Smooth muscle cell (in vitro differentiated cells): ENCODE results near the gene ARL8B. TPM values are rescaled to one million over a fixed set of nuclear protein-coding genes. Genes with fewer than 3 reads are reported as not detected.
A peak's percentile ranks its signal among the peaks of the same experiment; 100 is the strongest.

Experiments used
- DNase-seq: peaks from one replicate; lab custom pipeline; 2025; ENCODE audit not compliant: unreplicated experiment; lab: John Stamatoyannopoulos, UW
- H2AFZ ChIP-seq: fragments of 200-600 bp; sonication (generic); 2 replicates; pipeline ENCODE4 v1.6.0; 2016; ENCODE audit warnings: antibody characterized with exemption, low read depth, mild to moderate bottlenecking
- H3F3A ChIP-seq: fragments of 200-600 bp; sonication (generic); 2 replicates; pipeline ENCODE4 v1.6.0; 2017; ENCODE audit warnings: antibody characterized with exemption, low read depth
- H3K27ac ChIP-seq: fragments of 200-600 bp; sonication (generic); 2 replicates; pipeline ENCODE4 v1.5.1; 2016; ENCODE audit warnings: low read depth, mild to moderate bottlenecking
- H3K27me3 ChIP-seq: fragments of 200-600 bp; sonication (generic); 2 replicates; pipeline ENCODE4 v1.6.1; 2016; ENCODE audit warnings: low read depth, mild to moderate bottlenecking
- H3K36me3 ChIP-seq: fragments of 200-600 bp; sonication (generic); 2 replicates; pipeline ENCODE4 v1.5.1; 2016; ENCODE audit warnings: low read depth
- H3K4me1 ChIP-seq: fragments of 200-600 bp; sonication (generic); 2 replicates; pipeline ENCODE4 v1.5.1; 2016; ENCODE audit warnings: low read depth
- H3K4me2 ChIP-seq: fragments of 200-600 bp; sonication (generic); 2 replicates; pipeline ENCODE4 v1.6.0; 2016; ENCODE audit warnings: mild to moderate bottlenecking
- H3K4me3 ChIP-seq: fragments of 200-600 bp; sonication (generic); 2 replicates; pipeline ENCODE4 v1.5.1; 2016; ENCODE audit warnings: mild to moderate bottlenecking
- H3K79me2 ChIP-seq: fragments of 200-600 bp; sonication (generic); 2 replicates; pipeline ENCODE4 v1.6.0; 2016; ENCODE audit warnings: low read depth, mild to moderate bottlenecking
- H3K9ac ChIP-seq: fragments of 200-600 bp; sonication (generic); 2 replicates; pipeline ENCODE4 v1.6.0; 2016; ENCODE audit warnings: low read depth
- H3K9me3 ChIP-seq: fragments of 200-600 bp; sonication (generic); replicated peaks from 2 replicates; pipeline ENCODE4 v1.5.1; 2016; ENCODE audit warnings: low read depth
- H4K20me1 ChIP-seq: fragments of 200-600 bp; sonication (generic); 2 replicates; pipeline ENCODE4 v1.6.0; 2016; ENCODE audit warnings: low read depth
- WGBS: methylation state at CpG from one replicate; pipeline ENCODE4 v1.1.7; 2016; ENCODE audit warnings: low lambda C conversion rate; 5-methylcytosine and 5-hydroxymethylcytosine counted together
- polyA plus RNA-seq: library from polyadenylated mRNA; unstranded; fragments of >200 nt; fragmentation: Nextera tagmentation; extraction: Ambion mirVana; gene quantifications from 2 replicates; pipeline ENCODE4 v1.2.1, GENCODE V29; 2016
- total RNA-seq: library from RNA; depleted of rRNA; stranded (reverse); fragments of >200 nt; gene quantifications from 2 replicates; pipeline ENCODE4 v1.2.3, GENCODE V29; 2014
- TF ChIP-seq, protein P1 (sequence below): fragments of 200-600 bp; sonication (generic); IDR thresholded peaks from 2 replicates; pipeline ENCODE4 v1.5.1; 2017; ENCODE audit warnings: borderline replicate concordance, mild to moderate bottlenecking, antibody characterized with exemption; ENCODE audit not compliant: insufficient read depth, poor library complexity, severe bottlenecking

ARL8B gene
- total RNA-seq = 83.8 and 95.0 TPM in 2 replicates
- polyA plus RNA-seq = 33.6 and 42.2 TPM in 2 replicates

DNA sequence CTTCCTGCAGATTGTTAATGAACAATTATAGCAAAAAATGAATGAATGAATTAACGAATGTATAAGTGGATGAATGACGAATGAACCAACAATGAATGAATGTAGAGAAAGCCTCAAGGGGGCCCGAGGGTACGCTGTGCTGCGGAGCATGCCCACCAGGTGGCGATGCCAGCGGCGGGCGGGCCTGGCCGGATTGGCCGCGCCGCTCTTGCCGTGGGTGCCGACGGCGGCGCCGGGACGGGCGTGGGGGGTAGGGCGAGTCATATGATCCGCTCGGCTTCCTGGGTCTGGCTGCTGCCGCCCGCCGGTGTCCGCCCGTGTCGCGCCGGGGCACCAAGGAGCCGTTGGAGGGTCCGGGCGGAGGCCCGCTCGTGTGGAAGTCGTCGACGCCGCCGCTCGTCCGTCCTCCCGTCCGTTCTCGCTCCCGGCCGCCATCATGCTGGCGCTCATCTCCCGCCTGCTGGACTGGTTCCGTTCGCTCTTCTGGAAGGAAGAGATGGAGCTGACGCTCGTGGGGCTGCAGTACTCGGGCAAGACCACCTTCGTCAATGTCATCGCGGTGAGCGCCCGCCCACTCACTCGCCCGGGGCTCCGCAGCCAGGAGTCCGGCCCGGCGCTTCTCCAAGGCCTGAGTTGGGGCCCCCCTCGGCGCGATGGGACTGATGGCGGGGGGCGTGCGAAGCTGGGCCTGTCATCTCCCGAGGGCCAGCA lies at the start of gene ARL8B:
Gene ARL8B (plus strand): TSS at position 263 of the 711 bp plus-strand sequence. CDS start 174 bp downstream, at position 437.
- Histone ChIP-seq H3F3A (peaks cover 9% of the 10 kb centered on the region), H4K20me1 (peaks cover 45% of the 10 kb centered on the region), H3K4me2 (peak within 1 kb of the TSS; percentile 93), H3K9me3 (no peaks in the 10 kb centered on the region), H3K4me1 (peaks cover 14% of the 10 kb centered on the region), H3K9ac (peak within 1 kb of the TSS; percentile 99), H3K4me3 (peak within 1 kb of the TSS; percentile 90), H3K79me2 (peaks cover 51% of the 10 kb centered on the region), H3K27ac (peak within 1 kb of the TSS; percentile 93), H3K27me3 (no peaks in the 10 kb centered on the region), H3K36me3 (no peaks in the 10 kb centered on the region), H2AFZ (peak within 1 kb of the TSS; percentile 10)
- DNase-seq = peak; percentile 72
- TF ChIP-seq, protein P1, sequence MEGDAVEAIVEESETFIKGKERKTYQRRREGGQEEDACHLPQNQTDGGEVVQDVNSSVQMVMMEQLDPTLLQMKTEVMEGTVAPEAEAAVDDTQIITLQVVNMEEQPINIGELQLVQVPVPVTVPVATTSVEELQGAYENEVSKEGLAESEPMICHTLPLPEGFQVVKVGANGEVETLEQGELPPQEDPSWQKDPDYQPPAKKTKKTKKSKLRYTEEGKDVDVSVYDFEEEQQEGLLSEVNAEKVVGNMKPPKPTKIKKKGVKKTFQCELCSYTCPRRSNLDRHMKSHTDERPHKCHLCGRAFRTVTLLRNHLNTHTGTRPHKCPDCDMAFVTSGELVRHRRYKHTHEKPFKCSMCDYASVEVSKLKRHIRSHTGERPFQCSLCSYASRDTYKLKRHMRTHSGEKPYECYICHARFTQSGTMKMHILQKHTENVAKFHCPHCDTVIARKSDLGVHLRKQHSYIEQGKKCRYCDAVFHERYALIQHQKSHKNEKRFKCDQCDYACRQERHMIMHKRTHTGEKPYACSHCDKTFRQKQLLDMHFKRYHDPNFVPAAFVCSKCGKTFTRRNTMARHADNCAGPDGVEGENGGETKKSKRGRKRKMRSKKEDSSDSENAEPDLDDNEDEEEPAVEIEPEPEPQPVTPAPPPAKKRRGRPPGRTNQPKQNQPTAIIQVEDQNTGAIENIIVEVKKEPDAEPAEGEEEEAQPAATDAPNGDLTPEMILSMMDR = peak; percentile 97
- whole genome bisulfite sequencing = 2% methylated on average over 66 of the region's 74 CpGs

DNA sequence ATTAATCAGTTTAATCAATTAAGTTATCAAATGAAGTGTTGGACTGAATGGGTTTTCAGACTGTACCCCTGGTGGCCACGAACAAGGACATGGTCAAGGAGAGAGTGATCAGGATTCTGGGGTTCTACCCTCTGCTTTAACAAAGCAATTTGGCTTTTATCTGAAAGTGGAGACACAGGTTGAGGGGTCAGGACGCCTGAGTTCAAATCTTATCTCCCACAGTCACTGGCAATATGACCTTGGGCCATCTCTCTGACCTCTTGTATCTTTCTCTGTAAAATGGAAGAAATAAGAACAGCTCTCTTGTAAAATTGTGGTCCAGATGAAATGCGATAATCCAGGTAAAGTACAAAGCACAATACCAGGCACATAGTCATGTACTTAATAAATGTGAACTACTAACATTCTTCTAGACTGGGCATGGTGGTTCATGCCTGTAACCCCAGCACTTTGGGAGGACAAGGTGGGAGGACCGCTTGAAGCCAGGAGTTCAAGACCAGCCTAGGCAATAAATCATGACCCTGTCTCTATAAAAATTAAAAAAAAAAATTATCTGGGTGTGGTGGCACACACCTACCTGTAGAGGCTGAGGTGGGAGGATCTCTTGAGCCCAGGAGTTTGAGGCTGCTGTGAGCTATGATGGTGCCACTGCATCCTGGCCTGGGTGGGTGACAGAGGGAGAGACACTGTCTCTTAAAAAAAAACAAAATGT lies 48.6 kb upstream of the ARL8B start:
- no peak overlapping the region for H3K4me2 ChIP-seq
- TF ChIP-seq, protein P1 = no peak
- H3K9ac ChIP-seq = no peak overlapping the region
- no peaks in the 10 kb centered on the region for H3K9me3 ChIP-seq
- no peak overlapping the region for H3K27ac ChIP-seq
- WGBS = 80% methylated on average over 4 of the region's 4 CpGs
- no peaks in the 10 kb centered on the region for H4K20me1 ChIP-seq
- H2AFZ ChIP-seq = no peak overlapping the region
- no peaks in the 10 kb centered on the region for H3K4me1 ChIP-seq
- no peaks in the 10 kb centered on the region for H3K36me3 ChIP-seq
- no peak for DNase-seq
- H3K27me3 ChIP-seq = peaks cover 5% of the 10 kb centered on the region
- no peaks in the 10 kb centered on the region for H3F3A ChIP-seq
- H3K4me3 ChIP-seq = no peak overlapping the region
- H3K79me2 ChIP-seq = no peaks in the 10 kb centered on the region

DNA sequence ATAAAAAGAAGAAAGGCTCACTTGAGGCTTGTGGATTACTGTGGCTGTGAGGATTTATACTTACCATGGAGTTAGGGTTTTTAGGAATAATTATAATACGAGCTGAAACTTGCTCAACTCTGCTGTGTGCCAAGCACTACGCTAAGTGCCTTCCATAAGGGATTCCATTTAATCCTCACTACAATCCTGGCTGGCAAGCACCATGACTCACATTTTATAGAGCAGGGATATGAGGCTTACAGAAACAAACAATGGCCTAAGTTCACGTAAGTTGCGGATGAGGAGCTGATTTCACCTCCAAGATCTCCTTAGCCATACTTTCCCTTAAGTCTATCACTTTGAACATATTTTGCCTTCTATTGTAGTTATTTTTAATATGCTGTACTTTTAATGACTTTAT lies 43.9 kb upstream of the ARL8B start:
- Histone ChIP-seq H3K4me1 (no peaks in the 10 kb centered on the region), H3K36me3 (no peaks in the 10 kb centered on the region), H2AFZ (no peak overlapping the region), H3K4me3 (no peak overlapping the region), H3K9me3 (no peaks in the 10 kb centered on the region), H3K9ac (no peak overlapping the region), H3F3A (no peaks in the 10 kb centered on the region), H4K20me1 (no peaks in the 10 kb centered on the region), H3K79me2 (no peaks in the 10 kb centered on the region), H3K27ac (no peak overlapping the region), H3K4me2 (peak overlapping the region; percentile 40), H3K27me3 (peaks cover 5% of the 10 kb centered on the region)
- 11% methylated on average over 4 of the region's 4 CpGs for WGBS
- TF ChIP-seq, protein P1 = no peak
- no peak for DNase-seq
